WERI-Rb-1 (cell line): ENCODE measurements around the gene OR10G8.

ENCODE experiments used
- DNase-seq: peaks from one replicate; pipeline ENCODE4 v3.0.0-alpha.2; 2020
- H3K27ac ChIP-seq: fragments of 250-450 bp; sonication (Bioruptor Pico); 2 replicates; pipeline ENCODE4 v1.5.1; 2020; ENCODE audit warnings: mild to moderate bottlenecking, moderate library complexity
- H3K27me3 ChIP-seq: fragments of 250-450 bp; sonication (Bioruptor Pico); 2 replicates; pipeline ENCODE4 v1.5.1; 2021; ENCODE audit warnings: mild to moderate bottlenecking, low read depth, moderate library complexity; ENCODE audit not compliant: insufficient read depth, severe bottlenecking
- H3K36me3 ChIP-seq: fragments of 250-450 bp; sonication (Bioruptor Pico); 2 replicates; pipeline ENCODE4 v1.5.1; 2020; ENCODE audit warnings: mild to moderate bottlenecking, moderate library complexity
- H3K4me3 ChIP-seq: 2 replicates; pipeline ENCODE4 v1.5.1; 2011; ENCODE audit warnings: low read depth, mild to moderate bottlenecking, control low read depth, low read length
- H3K9me3 ChIP-seq: fragments of 250-450 bp; sonication (Bioruptor Pico); 2 replicates; pipeline ENCODE4 v1.5.1; 2021; ENCODE audit warnings: mild to moderate bottlenecking, moderate library complexity; ENCODE audit not compliant: severe bottlenecking
- TF ChIP-seq, protein P1 (sequence below): IDR thresholded peaks from 2 replicates; pipeline ENCODE4 v1.5.1; 2011; ENCODE audit warnings: low read depth, mild to moderate bottlenecking, control low read depth, inconsistent platforms, low read length

Gene OR10G8

GRCh38 chr11:124036666-124037065 is 10.1 kb downstream of the OR10G8 start:
- H3K36me3 ChIP-seq, result no peaks in the 10 kb centered on the region

DNA sequence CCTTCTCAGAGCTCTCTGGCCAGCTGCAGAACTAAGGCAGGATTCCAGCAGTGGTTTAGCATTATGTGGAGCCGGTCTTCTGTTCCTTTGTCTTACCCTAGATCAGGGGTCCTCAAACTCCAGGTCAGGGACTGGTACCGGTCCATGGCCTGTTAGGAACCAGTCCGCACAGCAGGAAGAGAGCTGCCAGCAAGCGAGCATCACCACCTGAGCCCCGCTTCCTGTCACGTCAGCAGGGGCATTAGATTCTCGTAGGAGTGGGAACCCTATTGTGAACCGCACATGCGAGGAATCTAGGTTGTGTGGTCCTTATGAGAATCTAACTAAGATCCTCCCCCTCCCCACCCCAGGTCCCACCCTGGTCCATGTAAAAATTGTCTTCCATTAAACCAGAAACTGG is 13.0 kb downstream of the OR10G8 start:
- TF ChIP-seq, protein P1, sequence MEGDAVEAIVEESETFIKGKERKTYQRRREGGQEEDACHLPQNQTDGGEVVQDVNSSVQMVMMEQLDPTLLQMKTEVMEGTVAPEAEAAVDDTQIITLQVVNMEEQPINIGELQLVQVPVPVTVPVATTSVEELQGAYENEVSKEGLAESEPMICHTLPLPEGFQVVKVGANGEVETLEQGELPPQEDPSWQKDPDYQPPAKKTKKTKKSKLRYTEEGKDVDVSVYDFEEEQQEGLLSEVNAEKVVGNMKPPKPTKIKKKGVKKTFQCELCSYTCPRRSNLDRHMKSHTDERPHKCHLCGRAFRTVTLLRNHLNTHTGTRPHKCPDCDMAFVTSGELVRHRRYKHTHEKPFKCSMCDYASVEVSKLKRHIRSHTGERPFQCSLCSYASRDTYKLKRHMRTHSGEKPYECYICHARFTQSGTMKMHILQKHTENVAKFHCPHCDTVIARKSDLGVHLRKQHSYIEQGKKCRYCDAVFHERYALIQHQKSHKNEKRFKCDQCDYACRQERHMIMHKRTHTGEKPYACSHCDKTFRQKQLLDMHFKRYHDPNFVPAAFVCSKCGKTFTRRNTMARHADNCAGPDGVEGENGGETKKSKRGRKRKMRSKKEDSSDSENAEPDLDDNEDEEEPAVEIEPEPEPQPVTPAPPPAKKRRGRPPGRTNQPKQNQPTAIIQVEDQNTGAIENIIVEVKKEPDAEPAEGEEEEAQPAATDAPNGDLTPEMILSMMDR, result no peak
- Histone ChIP-seq H3K4me3 (no peak overlapping the region), H3K27me3 (no peaks in the 10 kb centered on the region), H3K9me3 (no peaks in the 10 kb centered on the region), H3K36me3 (no peaks in the 10 kb centered on the region), H3K27ac (no peak overlapping the region)
- no peak for DNase-seq

More at GRCh38 chr11:124036666-124037065, 10.1 kb downstream of the OR10G8 start:
- H3K27ac ChIP-seq, result no peak overlapping the region
- no peaks in the 10 kb centered on the region for H3K27me3 ChIP-seq
- DNase-seq, result no peak
- no peak overlapping the region for H3K4me3 ChIP-seq
- H3K9me3 ChIP-seq, result no peaks in the 10 kb centered on the region
- TF ChIP-seq, protein P1, result no peak

DNA sequence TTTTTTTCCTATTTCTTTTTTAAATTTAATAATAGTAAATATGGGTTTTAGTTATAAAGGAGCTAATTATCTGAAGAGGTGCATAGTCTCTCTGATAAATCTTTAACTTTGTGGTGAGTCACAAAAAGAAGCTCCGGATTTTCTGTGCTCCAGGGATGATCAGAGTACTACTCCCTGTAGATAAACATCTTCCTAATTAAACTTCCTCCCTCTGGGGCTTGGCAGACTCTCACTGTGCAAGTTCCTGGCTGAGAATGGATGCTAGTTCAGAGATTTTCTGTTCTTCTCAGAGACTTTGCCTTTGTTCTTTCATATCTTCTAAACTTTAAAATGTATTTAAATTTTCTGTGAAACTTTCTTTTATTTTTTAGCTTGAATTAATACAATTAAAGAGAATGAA is 14.7 kb downstream of the OR10G8 start, which contains the start of gene OR10G7:
Gene OR10G7 (minus strand): TSS at position 72 of the 400 bp plus-strand sequence. CDS start 2,324 bp downstream, outside the sequence.
- TF ChIP-seq, protein P1, result no peak
- no peaks in the 10 kb centered on the region for H3K27me3 ChIP-seq
- H3K9me3 ChIP-seq, result no peaks in the 10 kb centered on the region
- H3K27ac ChIP-seq, result no peak within 1 kb of the TSS
- H3K36me3 ChIP-seq, result no peaks in the 10 kb centered on the region
- no peak within 1 kb of the TSS for H3K4me3 ChIP-seq
- DNase-seq, result no peak

DNA sequence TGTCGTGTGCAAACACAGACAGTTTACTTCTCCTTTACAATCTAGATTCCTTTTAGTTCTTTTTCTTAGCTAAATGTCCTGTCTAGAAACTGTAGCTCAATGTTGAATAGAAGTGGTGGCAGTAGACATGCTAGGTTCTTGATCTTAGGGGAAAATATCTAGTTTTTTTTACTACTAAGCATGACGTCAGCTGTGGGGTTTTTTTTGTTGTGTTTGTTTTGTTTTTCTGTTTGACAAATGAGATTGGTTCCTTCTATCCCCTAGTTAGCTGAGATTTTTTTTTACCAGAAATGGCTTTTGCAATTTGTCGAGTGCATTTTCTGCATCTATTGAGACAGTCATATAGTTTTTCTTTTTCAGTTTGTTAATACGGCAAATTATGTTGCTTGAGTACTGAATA is 16.8 kb downstream of the OR10G8 start:
- no peak overlapping the region for H3K27ac ChIP-seq
- H3K9me3 ChIP-seq, result no peaks in the 10 kb centered on the region
- H3K36me3 ChIP-seq, result no peaks in the 10 kb centered on the region
- no peaks in the 10 kb centered on the region for H3K27me3 ChIP-seq
- TF ChIP-seq, protein P1, result no peak
- no peak overlapping the region for H3K4me3 ChIP-seq
- DNase-seq, result no peak

DNA sequence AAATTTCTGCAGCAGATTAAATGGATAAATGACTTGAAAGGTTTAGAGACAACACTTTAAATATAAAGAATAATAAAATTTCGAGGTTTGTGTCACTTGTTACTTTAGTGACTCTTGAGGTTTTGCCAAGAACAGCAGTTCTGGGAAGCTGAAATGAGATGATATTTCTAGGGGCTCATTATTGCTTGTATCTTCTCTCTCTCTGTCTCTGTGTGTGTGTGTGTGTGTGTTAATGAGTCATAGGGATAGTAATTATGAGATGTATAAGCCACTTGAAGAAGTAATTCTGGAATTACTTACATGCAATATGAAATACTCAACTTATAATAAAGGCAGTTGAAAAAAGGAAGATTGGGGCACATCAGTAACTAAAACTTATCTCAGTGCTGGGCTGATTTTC is 24.1 kb downstream of the OR10G8 start:
- DNase-seq, result no peak
- Histone ChIP-seq H3K27me3 (no peaks in the 10 kb centered on the region), H3K9me3 (no peaks in the 10 kb centered on the region), H3K4me3 (no peak overlapping the region), H3K36me3 (no peaks in the 10 kb centered on the region), H3K27ac (no peak overlapping the region)
- TF ChIP-seq, protein P1, result no peak

DNA sequence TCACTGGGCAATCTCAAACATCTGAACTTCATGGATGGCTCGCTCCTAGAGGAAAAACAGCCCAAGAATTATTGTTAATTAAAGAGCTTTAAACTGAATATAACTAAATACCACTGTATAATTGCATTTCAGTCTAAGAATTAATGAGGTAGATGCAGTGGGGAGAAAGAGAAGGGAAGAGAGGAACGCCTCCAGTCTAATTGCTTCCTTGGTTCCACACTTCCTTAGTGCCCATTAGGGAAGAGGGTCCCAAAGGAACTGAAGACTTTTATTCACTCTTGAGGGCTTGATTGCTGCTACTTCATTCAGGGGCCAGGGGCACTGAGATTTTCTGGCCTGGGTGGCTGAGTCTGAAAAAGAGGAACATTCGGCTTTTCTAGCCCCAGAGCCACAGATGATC is 26.4 kb downstream of the OR10G8 start:
- H3K4me3 ChIP-seq, result no peak overlapping the region
- H3K27me3 ChIP-seq, result no peaks in the 10 kb centered on the region
- DNase-seq, result no peak
- TF ChIP-seq, protein P1, result no peak
- no peaks in the 10 kb centered on the region for H3K9me3 ChIP-seq
- no peak overlapping the region for H3K27ac ChIP-seq
- H3K36me3 ChIP-seq, result no peaks in the 10 kb centered on the region
